GM10266 (cell line): Measurements from ENCODE around the gene TNFRSF19.

ENCODE experiments used
- DNase-seq: peaks from one replicate; pipeline ENCODE4 v3.0.0; 2012; ENCODE audit errors: extremely low spot score
- TF ChIP-seq, protein P1 (sequence below): IDR thresholded peaks from 2 replicates; pipeline ENCODE4 v1.5.1; 2012; ENCODE audit warnings: mild to moderate bottlenecking, low read depth; ENCODE audit not compliant: control insufficient read depth, insufficient read depth; ENCODE audit errors: missing control alignments

TNFRSF19 gene

DNA sequence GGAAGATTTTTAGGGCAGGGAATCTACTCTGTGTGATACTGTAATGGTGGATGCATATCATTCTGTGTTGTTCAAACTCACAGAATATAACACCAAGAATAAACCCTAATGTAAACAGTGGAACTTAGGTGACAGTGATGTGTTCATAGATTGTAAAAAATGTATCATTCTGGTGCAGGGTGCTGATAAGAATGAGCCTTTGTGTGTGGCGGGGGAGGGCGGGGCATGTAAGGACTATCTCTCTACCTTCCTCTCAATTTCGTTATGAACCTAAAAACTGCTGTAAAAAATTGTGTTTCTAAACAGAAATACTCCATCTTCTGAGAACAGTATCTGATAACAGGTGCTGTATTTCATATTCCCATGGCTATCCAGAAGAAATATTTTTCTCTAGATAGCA is 35.6 kb downstream of the TNFRSF19 start:
- DNase-seq = no peak
- TF ChIP-seq, protein P1, sequence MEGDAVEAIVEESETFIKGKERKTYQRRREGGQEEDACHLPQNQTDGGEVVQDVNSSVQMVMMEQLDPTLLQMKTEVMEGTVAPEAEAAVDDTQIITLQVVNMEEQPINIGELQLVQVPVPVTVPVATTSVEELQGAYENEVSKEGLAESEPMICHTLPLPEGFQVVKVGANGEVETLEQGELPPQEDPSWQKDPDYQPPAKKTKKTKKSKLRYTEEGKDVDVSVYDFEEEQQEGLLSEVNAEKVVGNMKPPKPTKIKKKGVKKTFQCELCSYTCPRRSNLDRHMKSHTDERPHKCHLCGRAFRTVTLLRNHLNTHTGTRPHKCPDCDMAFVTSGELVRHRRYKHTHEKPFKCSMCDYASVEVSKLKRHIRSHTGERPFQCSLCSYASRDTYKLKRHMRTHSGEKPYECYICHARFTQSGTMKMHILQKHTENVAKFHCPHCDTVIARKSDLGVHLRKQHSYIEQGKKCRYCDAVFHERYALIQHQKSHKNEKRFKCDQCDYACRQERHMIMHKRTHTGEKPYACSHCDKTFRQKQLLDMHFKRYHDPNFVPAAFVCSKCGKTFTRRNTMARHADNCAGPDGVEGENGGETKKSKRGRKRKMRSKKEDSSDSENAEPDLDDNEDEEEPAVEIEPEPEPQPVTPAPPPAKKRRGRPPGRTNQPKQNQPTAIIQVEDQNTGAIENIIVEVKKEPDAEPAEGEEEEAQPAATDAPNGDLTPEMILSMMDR = no peak

DNA sequence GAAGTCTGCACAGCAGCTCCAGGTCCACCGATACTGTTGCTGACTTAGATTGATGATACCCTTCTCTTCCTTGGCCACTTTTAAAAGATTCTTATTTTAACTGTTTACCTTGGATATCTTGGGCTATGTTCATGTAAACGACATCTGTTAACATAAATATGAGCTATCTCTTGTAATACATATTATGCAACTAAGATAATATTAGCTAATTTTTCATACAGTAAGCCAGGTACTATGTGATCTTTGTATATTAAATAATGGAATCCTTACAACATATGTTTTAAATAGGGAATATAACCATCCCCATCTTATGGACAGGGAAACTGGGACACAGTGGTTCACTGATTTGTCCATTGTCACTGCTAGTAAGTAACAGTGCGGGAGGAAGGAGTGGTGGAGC is 37.9 kb downstream of the TNFRSF19 start:
- DNase-seq = no peak
- TF ChIP-seq, protein P1 = no peak

DNA sequence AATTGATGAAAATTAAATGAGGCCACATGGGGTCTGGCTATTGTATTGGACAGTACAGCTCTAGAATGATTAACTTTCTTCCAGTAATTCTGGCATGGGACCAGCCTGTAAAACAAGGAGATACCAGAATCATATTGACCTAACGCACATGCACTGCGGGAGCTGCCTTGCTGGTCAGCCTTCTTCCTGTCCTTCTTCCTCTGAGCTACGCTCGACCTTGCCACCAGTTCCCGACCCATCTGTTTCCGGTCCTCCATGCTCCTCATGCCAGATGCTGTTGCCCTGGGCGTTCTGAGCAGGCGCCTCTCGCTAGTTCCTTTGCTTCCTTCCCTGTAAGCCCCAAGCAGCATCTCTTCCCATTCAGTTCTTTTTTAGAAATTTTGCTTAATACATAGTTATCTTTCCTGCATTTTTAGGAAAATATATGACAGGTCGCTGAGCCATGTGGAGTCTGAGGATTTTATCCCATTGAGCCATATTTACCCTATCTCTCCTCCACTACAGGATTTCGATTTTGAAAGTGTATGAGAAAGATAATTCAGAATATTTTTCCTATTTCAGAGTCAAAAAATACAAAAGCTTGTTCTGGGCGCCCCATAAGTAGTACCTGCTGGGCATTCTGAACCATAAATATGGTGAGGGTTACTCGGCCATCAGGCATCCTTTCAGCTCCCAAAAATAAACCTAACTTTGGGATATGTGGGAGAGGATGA is 38.6 kb downstream of the TNFRSF19 start:
- no peak for DNase-seq
- TF ChIP-seq, protein P1 = no peak

DNA sequence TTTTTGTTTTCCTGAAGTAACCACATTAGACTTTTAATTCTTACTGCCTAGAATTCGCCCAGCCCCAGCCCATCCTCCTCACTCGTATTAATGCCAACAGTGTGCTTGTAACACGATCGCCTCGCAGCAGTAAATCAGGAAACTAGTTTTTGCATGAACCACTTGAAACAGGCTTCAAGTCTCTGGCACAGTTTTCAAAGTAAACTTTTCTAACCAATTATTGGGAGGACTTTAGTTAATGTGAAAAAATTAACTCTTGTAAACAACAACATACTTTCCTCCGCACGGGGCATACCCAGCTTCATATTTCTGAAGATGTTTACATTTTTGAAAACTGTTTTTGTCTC is 39.2 kb downstream of the TNFRSF19 start:
- DNase-seq = no peak
- TF ChIP-seq, protein P1 = no peak

DNA sequence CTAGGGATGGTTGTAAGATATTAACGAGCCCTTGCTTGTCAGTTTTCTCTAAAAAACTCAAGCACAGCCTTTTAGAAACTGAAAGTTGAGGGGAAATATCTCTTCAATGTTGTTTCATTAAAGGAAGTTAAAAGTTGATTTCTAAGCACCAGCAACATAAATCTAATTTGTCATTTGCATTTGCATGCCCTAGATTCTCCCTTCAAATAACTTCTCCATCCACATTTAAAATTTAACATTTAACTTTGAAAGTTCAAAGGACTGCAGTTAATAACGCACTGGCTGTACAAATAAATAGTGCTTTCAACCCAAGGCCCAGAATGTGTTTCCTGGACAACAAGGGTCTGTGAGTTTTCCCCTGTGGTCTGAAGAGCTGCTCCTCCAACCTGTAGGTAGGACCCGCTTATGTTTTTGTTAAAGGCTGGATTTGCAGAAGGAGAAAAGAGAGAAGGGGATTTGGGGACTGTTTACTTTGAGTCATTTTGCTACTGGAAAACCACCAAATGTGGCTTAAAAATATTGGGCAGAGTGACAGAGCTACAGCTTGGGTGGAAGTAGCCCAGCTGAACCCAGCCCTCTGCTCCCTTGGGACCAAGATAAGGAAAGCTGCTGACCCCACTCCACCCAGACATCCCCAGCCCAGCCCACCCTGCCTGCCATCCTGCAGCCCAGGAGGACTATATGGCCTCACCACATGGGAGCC is 39.8 kb downstream of the TNFRSF19 start:
- DNase-seq = no peak
- TF ChIP-seq, protein P1 = no peak

DNA sequence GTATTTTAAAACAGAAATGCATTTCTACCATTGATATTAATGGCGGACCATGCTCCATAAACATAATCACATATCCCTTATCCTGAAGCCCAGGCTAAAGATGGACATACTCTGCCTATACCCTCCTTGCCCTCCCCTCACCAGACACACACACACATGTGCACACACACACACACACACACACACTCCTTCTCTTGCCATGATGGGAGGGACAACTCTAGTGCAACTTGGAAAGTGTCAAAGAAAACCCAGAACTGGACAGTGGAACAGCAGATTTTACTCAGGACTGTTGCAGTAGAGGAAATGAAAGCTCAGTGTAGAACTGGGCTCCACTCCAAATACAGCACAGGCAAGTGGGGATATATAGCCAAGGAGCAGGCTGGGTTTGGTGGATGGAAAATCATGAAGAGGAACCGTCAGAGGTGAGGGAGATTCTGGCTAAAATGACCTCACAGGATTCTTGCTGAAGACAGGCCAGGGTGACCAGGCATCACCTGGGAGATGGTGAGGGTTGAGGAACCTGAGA is 40.8 kb downstream of the TNFRSF19 start:
- DNase-seq = no peak
- TF ChIP-seq, protein P1 = no peak

DNA sequence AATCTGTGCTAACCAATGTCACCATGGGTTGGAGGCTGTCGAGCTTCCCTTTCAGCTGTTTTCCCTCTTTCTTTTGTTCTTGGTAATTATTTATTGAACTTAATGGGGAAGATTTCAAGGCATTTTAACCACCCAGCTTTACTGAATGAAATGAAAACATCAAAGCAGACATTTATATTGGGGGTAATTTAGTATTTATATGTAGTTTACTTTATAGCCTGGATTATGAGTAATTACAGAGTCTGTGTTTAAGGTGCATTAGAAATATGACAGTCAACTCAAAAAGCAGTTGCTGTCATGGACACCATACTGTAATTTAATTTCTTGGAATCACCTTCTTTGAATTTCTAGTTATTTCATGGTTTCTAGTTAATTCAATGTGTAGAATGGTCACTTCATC is 42.0 kb downstream of the TNFRSF19 start:
- no peak for DNase-seq
- TF ChIP-seq, protein P1 = no peak
